Panc1 (cell line): ENCODE results near the gene MAOB. TPM values are rescaled to one million over a fixed set of nuclear protein-coding genes. Genes with fewer than 3 reads are reported as not detected.

Experiments
- ATAC-seq: fragments of 200-7000 bp; cut with Tn5 transposase; 2 replicates; pipeline ENCODE4 v1.9.1; 2020; ENCODE audit warnings: mild to moderate bottlenecking, moderate library complexity
- BruUV-seq: library from RNA; stranded (reverse); fragments of 400-500 nt; replicated peaks from 2 replicates; lab custom pipeline; 2021; lab: Mats Ljungman, UMichigan
- CTCF ChIA-PET: fragments of 300-600 bp; sonication (Branson Sonifier 250); formaldehyde crosslinking; loops from one replicate; lab custom pipeline; 2022; ENCODE audit warnings: antibody characterized with exemption; lab: Charles Lee
- POLR2A ChIA-PET: fragments of 300-600 bp; sonication (Branson Sonifier 250); formaldehyde crosslinking; loops from one replicate; lab custom pipeline; 2022; ENCODE audit warnings: antibody characterized with exemption; lab: Charles Lee
- DNase-seq: peaks from one replicate; pipeline ENCODE4 v3.0.0-alpha.2; 2010; ENCODE audit warnings: low read depth, low spot score
- H3K27ac ChIP-seq: 2 replicates; pipeline ENCODE4 v1.5.1; 2011; ENCODE audit warnings: mild to moderate bottlenecking, low read length, inconsistent platforms
- H3K27me3 ChIP-seq: fragments of 200-500 bp; sonication (Bioruptor generic); 2 replicates; pipeline ENCODE4 v1.6.0; 2014; ENCODE audit warnings: low read length, inconsistent platforms; ENCODE audit not compliant: control insufficient read depth, insufficient read depth
- H3K36me3 ChIP-seq: fragments of 200-500 bp; sonication (Bioruptor generic); 2 replicates; pipeline ENCODE4 v1.5.1; 2014; ENCODE audit warnings: inconsistent platforms, mild to moderate bottlenecking, low read length, moderate library complexity; ENCODE audit not compliant: control insufficient read depth, insufficient read depth
- H3K4me1 ChIP-seq: 2 replicates; pipeline ENCODE4 v1.5.1; 2011; ENCODE audit warnings: inconsistent platforms, mild to moderate bottlenecking, low read length, moderate library complexity; ENCODE audit not compliant: control insufficient read depth, insufficient read depth
- H3K4me3 ChIP-seq, 2 experiments: 2 replicates each; pipeline ENCODE4 v1.5.1; 2011 to 2012; ENCODE audit warnings: low read depth in 2 of 2, low read length in 2 of 2, mild to moderate bottlenecking in 2 of 2, inconsistent platforms in 1 of 2, moderate library complexity in 1 of 2
- H3K9me3 ChIP-seq: fragments of 200-500 bp; sonication (Bioruptor generic); 2 replicates; pipeline ENCODE4 v1.5.1; 2014; ENCODE audit warnings: low read depth, mild to moderate bottlenecking, inconsistent platforms, low read length, moderate library complexity; ENCODE audit not compliant: control insufficient read depth, insufficient read depth
- POLR2AphosphoS5 ChIP-seq: IDR thresholded peaks from 2 replicates; pipeline ENCODE4 v1.6.1; 2012; ENCODE audit warnings: mild to moderate bottlenecking, low read depth, low read length, moderate library complexity
- SIN3A ChIP-seq: IDR thresholded peaks from 2 replicates; pipeline ENCODE4 v1.6.1; 2012; ENCODE audit warnings: low read depth, mild to moderate bottlenecking, low read length, moderate library complexity, borderline replicate concordance; ENCODE audit not compliant: insufficient read depth
- TCF7L2 ChIP-seq: IDR thresholded peaks from 2 replicates; pipeline ENCODE4 v1.6.1; 2011; ENCODE audit warnings: mild to moderate bottlenecking, low read depth, low read length, inconsistent platforms
- in situ Hi-C: cut with HindIII; loops from 2 replicates; pipeline ENCODE4 v1.10.0; 2016; ENCODE audit warnings: low sequenced_read_pairs, low pct_unique_long_range_greater_than_20kb
- intact Hi-C: fragments of 100-400 bp; cut with micrococcal nuclease; formaldehyde crosslinking; loops from one replicate; pipeline ENCODE4 v1.10.0; 2022; ENCODE audit not compliant: unreplicated experiment
- total RNA-seq: library from RNA; stranded (reverse); gene quantifications from one replicate; pipeline ENCODE4 v1.2.1, GENCODE V29; 2021; ENCODE audit not compliant: unreplicated experiment
- TF ChIP-seq, protein P1 (sequence below): fragments of 450-650 bp; IDR thresholded peaks from 2 replicates; pipeline ENCODE4 v1.5.1; 2017; ENCODE audit warnings: mild to moderate bottlenecking
- TF ChIP-seq, protein P2 (sequence below), 2 experiments: IDR thresholded peaks; 2 replicates each; pipeline ENCODE4 v1.6.1; 2011 to 2012; ENCODE audit warnings: low read depth in 2 of 2, control low read depth in 1 of 2, low read length in 1 of 2, mild to moderate bottlenecking in 1 of 2, moderate library complexity in 1 of 2; ENCODE audit not compliant: insufficient read depth in 1 of 2

The MAOB gene
- total RNA-seq, 1 experiment from 2014 or later: not detected

DNA sequence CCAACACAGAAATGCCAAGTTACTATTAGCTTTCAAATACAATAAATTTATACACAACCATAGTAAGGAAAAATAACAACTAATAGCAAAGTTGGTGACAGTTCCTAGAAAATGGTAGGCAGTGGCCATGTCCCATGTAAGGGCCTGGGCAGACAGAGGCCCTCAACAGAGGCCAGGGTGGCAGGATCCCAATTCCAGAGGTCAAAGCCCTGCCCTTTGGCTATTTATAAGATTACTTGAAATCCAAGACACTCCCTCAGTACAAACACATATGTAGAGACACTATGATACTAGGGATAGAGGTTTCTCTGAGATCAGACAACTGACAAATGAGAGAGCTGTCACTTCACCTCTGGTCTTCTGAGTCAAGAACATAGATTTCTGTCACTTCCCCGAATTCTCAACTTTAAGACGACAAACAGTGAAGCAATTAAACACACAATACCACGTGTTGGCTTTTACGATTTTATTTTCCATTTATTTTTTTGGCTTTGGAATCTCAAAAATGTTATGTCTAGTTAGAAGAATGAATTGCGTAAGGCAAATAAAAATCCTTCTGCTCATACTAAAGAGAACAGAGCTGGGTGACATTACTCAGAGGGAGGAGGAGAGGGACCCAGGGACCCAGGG is 16.3 kb upstream of the MAOB start:
- TF ChIP-seq, protein P1, sequence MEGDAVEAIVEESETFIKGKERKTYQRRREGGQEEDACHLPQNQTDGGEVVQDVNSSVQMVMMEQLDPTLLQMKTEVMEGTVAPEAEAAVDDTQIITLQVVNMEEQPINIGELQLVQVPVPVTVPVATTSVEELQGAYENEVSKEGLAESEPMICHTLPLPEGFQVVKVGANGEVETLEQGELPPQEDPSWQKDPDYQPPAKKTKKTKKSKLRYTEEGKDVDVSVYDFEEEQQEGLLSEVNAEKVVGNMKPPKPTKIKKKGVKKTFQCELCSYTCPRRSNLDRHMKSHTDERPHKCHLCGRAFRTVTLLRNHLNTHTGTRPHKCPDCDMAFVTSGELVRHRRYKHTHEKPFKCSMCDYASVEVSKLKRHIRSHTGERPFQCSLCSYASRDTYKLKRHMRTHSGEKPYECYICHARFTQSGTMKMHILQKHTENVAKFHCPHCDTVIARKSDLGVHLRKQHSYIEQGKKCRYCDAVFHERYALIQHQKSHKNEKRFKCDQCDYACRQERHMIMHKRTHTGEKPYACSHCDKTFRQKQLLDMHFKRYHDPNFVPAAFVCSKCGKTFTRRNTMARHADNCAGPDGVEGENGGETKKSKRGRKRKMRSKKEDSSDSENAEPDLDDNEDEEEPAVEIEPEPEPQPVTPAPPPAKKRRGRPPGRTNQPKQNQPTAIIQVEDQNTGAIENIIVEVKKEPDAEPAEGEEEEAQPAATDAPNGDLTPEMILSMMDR: no peak
- TF ChIP-seq SIN3A (no peak), TCF7L2 (no peak), POLR2AphosphoS5 (no peak)
- TF ChIP-seq, protein P2, sequence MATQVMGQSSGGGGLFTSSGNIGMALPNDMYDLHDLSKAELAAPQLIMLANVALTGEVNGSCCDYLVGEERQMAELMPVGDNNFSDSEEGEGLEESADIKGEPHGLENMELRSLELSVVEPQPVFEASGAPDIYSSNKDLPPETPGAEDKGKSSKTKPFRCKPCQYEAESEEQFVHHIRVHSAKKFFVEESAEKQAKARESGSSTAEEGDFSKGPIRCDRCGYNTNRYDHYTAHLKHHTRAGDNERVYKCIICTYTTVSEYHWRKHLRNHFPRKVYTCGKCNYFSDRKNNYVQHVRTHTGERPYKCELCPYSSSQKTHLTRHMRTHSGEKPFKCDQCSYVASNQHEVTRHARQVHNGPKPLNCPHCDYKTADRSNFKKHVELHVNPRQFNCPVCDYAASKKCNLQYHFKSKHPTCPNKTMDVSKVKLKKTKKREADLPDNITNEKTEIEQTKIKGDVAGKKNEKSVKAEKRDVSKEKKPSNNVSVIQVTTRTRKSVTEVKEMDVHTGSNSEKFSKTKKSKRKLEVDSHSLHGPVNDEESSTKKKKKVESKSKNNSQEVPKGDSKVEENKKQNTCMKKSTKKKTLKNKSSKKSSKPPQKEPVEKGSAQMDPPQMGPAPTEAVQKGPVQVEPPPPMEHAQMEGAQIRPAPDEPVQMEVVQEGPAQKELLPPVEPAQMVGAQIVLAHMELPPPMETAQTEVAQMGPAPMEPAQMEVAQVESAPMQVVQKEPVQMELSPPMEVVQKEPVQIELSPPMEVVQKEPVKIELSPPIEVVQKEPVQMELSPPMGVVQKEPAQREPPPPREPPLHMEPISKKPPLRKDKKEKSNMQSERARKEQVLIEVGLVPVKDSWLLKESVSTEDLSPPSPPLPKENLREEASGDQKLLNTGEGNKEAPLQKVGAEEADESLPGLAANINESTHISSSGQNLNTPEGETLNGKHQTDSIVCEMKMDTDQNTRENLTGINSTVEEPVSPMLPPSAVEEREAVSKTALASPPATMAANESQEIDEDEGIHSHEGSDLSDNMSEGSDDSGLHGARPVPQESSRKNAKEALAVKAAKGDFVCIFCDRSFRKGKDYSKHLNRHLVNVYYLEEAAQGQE (IDR thresholded peaks at IDR 0.05; ENCODE audit: insufficient read depth in 1 of 2, low read depth in 2 of 2, low read length in 1 of 2): no peak
- BruUV-seq: no TSS peak
- Histone ChIP-seq H3K36me3 (no peaks in the 10 kb centered on the region), H3K9me3 (no peaks in the 10 kb centered on the region), H3K27ac (no peak overlapping the region), H3K27me3 (peaks cover 9% of the 10 kb centered on the region), H3K4me1 (no peaks in the 10 kb centered on the region), H3K4me3 (no peak overlapping the region)
- ChIA-PET CTCF (no interaction called here), POLR2A (no interaction called here)
- intact Hi-C loops (no loop called here), in situ Hi-C loops (no loop called here)
- DNase-seq (no peak), ATAC-seq (no peak)

DNA sequence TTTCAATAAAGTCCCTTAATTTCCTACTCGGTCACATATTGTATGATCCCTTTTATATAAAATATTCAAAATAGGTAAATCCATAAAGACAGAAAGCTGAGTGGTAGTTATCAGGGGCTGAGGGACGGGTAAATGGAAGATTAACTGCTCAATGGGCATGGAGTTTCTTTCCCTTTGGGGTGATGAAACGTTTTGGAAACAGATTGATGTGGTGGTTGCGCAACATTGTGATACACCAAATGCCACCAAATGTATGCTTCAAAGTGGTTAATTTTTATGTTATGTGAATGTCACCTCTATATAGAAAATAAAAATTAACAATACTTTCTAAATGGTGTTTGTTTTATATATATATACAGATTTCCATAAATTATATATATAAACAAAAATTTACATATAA is 15.0 kb upstream of the MAOB start:
- Histone ChIP-seq H3K9me3 (no peaks in the 10 kb centered on the region), H3K36me3 (no peaks in the 10 kb centered on the region), H3K4me1 (no peaks in the 10 kb centered on the region), H3K27ac (no peak overlapping the region), H3K27me3 (peaks cover under 1% of the 10 kb centered on the region), H3K4me3 (no peak overlapping the region)
- in situ Hi-C loops (no loop called here), intact Hi-C loops (no loop called here)
- CTCF ChIA-PET: no interaction called here
- no TSS peak for BruUV-seq
- no peak for TF ChIP-seq POLR2AphosphoS5
- POLR2A ChIA-PET: no interaction called here
- DNase-seq: no peak
- ATAC-seq: no peak

DNA sequence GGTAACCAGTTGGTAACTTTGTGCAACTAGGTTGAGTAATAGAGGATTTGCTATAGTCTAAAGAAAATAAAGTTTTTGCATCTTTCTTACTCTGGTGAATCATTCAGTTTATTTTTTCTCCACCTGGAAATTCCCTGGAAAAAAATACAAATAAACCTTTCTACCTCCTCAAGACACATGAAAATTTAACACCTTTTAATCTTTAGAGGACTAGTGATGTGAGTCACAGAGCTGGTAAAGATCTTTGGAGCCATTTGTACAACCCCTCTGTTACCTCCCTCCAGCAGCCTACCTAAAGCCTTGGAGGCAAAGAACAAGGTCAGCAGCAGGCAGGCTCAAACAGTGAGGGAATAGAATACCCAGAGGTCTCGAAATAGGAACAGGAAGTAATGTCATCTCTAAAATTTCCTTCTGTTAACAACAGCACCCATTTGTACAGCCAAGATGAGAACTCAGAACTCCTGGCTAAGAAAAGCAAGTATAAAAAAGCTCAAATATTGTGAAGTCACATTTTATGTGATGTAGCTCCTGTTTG is 10.2 kb upstream of the MAOB start:
- Histone ChIP-seq H3K9me3 (peaks cover 3% of the 10 kb centered on the region; the same call in 1 of the 2 replicates), H3K27me3 (no peaks in the 10 kb centered on the region), H3K4me3 (no peak overlapping the region), H3K36me3 (no peaks in the 10 kb centered on the region), H3K4me1 (no peaks in the 10 kb centered on the region), H3K27ac (no peak overlapping the region)
- ChIA-PET CTCF (no interaction called here), POLR2A (no interaction called here)
- intact Hi-C loops (no loop called here), in situ Hi-C loops (no loop called here)
- DNase-seq (no peak), ATAC-seq (no peak)
- BruUV-seq: no TSS peak
- TF ChIP-seq SIN3A: no peak
- TF ChIP-seq TCF7L2: no peak
- no peak for TF ChIP-seq POLR2AphosphoS5
- TF ChIP-seq, protein P1: no peak
- TF ChIP-seq, protein P2 (IDR thresholded peaks at IDR 0.05; ENCODE audit: insufficient read depth in 1 of 2, low read depth in 2 of 2, low read length in 1 of 2): no peak
